ENCODE data around the gene HS3ST5.

Gene HS3ST5

GRCh38 chr6:114362396-114362795 is 19.6 kb upstream of the HS3ST5 start:
- no peak for TF ChIP-seq TAF1 (IDR thresholded peaks at IDR 0.05; ENCODE audit: borderline replicate concordance, insufficient read depth, low read length)
- no peak for TF ChIP-seq POLR2AphosphoS5 (IDR thresholded peaks at IDR 0.05; ENCODE audit: low read depth, low read length)
- TF ChIP-seq FOXP2 (optimal IDR thresholded peaks at IDR 0.05; ENCODE audit: borderline replicate concordance, extremely low read depth, extremely low read length, insufficient read depth): no peak
- TF ChIP-seq REST (IDR thresholded peaks at IDR 0.05; ENCODE audit: insufficient read depth in 1 of 2, low read depth in 2 of 2, low read length in 2 of 2): no peak

- no peak for TF ChIP-seq SIN3A (IDR thresholded peaks at IDR 0.05; ENCODE audit: borderline replicate concordance, insufficient read depth, low read length)
- no peak for TF ChIP-seq FOXP2 (optimal IDR thresholded peaks at IDR 0.05; ENCODE audit: borderline replicate concordance, extremely low read depth, extremely low read length, insufficient read depth)
- no peak for TF ChIP-seq REST (IDR thresholded peaks at IDR 0.05; ENCODE audit: insufficient read depth in 1 of 2, low read depth in 2 of 2, low read length in 2 of 2)
- TF ChIP-seq POLR2AphosphoS5 (IDR thresholded peaks at IDR 0.05; ENCODE audit: low read depth, low read length): no peak
- no peak for TF ChIP-seq TAF1 (IDR thresholded peaks at IDR 0.05; ENCODE audit: borderline replicate concordance, insufficient read depth, low read length)
Measured at GRCh38 chr6:114361036-114361435, 18.2 kb upstream of the HS3ST5 start.

- TF ChIP-seq FOXP2 (optimal IDR thresholded peaks at IDR 0.05; ENCODE audit: borderline replicate concordance, extremely low read depth, extremely low read length, insufficient read depth) (no peak), POLR2AphosphoS5 (IDR thresholded peaks at IDR 0.05; ENCODE audit: low read depth, low read length) (no peak), SIN3A (IDR thresholded peaks at IDR 0.05; ENCODE audit: borderline replicate concordance, insufficient read depth, low read length) (no peak), TAF1 (IDR thresholded peaks at IDR 0.05; ENCODE audit: borderline replicate concordance, insufficient read depth, low read length) (no peak)
Measured at GRCh38 chr6:114355300-114355699, 12.5 kb upstream of the HS3ST5 start.

- TF ChIP-seq REST (IDR thresholded peaks at IDR 0.05; ENCODE audit: insufficient read depth in 1 of 2, low read depth in 2 of 2, low read length in 2 of 2) (no peak), TAF1 (IDR thresholded peaks at IDR 0.05; ENCODE audit: borderline replicate concordance, insufficient read depth, low read length) (no peak), SIN3A (IDR thresholded peaks at IDR 0.05; ENCODE audit: borderline replicate concordance, insufficient read depth, low read length) (no peak), POLR2AphosphoS5 (IDR thresholded peaks at IDR 0.05; ENCODE audit: low read depth, low read length) (no peak), FOXP2 (optimal IDR thresholded peaks at IDR 0.05; ENCODE audit: borderline replicate concordance, extremely low read depth, extremely low read length, insufficient read depth) (no peak)
Measured at GRCh38 chr6:114354482-114354881, 11.7 kb upstream of the HS3ST5 start.

- TF ChIP-seq TAF1 (IDR thresholded peaks at IDR 0.05; ENCODE audit: borderline replicate concordance, insufficient read depth, low read length) (no peak), FOXP2 (optimal IDR thresholded peaks at IDR 0.05; ENCODE audit: borderline replicate concordance, extremely low read depth, extremely low read length, insufficient read depth) (no peak), POLR2AphosphoS5 (IDR thresholded peaks at IDR 0.05; ENCODE audit: low read depth, low read length) (no peak), REST (IDR thresholded peaks at IDR 0.05; ENCODE audit: insufficient read depth in 1 of 2, low read depth in 2 of 2, low read length in 2 of 2) (no peak), SIN3A (IDR thresholded peaks at IDR 0.05; ENCODE audit: borderline replicate concordance, insufficient read depth, low read length) (no peak)
Measured at GRCh38 chr6:114346451-114346850, 3.6 kb upstream of the HS3ST5 start.

All from PFSK-1 (cell line).